ENCODE measurements around the gene LINC01488. TPM values are rescaled to one million over a fixed set of nuclear protein-coding genes. Genes with fewer than 3 reads are reported as not detected.

The LINC01488 gene
- total RNA-seq, 1 experiment from 2014 or later: not detected

DNA sequence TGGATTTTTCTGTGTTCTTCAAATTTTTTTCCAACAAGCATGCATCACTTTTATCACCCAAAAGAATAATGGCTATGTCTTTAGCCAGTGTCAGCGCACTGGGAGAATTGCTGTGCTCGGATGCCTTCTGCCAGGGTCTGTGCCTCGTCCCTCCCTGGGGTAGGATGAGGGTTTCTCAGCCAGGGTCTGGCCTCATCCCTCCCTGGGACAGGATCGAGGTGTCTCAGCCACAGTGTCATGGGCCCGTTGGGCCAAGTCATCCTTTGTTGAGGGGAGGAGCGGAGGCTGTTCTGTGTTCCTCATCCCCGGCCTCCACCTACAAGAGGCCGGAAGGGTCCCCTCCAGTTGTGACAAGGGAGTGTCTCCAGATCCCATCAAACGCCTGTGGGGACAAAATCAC lies 22.7 kb downstream of the LINC01488 start:
- Mint-ChIP-seq H3K9me3 (ENCODE audit: unreplicated experiment) (peaks cover 9% of the 10 kb centered on the region), H3K4me3 (ENCODE audit: unreplicated experiment) (no peak overlapping the region), H3K36me3 (ENCODE audit: insufficient read depth, unreplicated experiment) (no peaks in the 10 kb centered on the region), H3K27ac (ENCODE audit: unreplicated experiment) (no peak overlapping the region), H3K4me1 (ENCODE audit: low read depth, unreplicated experiment) (peaks cover 21% of the 10 kb centered on the region), H3K27me3 (ENCODE audit: insufficient read depth, unreplicated experiment) (no peaks in the 10 kb centered on the region)
- TF ChIP-seq, protein P1, sequence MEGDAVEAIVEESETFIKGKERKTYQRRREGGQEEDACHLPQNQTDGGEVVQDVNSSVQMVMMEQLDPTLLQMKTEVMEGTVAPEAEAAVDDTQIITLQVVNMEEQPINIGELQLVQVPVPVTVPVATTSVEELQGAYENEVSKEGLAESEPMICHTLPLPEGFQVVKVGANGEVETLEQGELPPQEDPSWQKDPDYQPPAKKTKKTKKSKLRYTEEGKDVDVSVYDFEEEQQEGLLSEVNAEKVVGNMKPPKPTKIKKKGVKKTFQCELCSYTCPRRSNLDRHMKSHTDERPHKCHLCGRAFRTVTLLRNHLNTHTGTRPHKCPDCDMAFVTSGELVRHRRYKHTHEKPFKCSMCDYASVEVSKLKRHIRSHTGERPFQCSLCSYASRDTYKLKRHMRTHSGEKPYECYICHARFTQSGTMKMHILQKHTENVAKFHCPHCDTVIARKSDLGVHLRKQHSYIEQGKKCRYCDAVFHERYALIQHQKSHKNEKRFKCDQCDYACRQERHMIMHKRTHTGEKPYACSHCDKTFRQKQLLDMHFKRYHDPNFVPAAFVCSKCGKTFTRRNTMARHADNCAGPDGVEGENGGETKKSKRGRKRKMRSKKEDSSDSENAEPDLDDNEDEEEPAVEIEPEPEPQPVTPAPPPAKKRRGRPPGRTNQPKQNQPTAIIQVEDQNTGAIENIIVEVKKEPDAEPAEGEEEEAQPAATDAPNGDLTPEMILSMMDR (IDR thresholded peaks at IDR 0.05; ENCODE audit: insufficient read depth in 1 of 2, low read depth in 1 of 2, low read length in 1 of 2, severe bottlenecking in 1 of 2, unreplicated experiment in 1 of 2): no peak
- POLR2A ChIA-PET: no interaction called here
- intact Hi-C loops (cut with micrococcal nuclease; ENCODE audit: unreplicated experiment): no loop called here
- CTCF ChIA-PET: no interaction called here
- peaks cover 18% of the 10 kb centered on the region for H3K4me1 ChIP-seq
- H3K27me3 ChIP-seq (replicated peaks; ENCODE audit: control insufficient read depth, insufficient read depth, low read length): no peaks in the 10 kb centered on the region
- BruUV-seq (replicated peaks): no TSS peak
- no peaks in the 10 kb centered on the region for H3K9me3 ChIP-seq
- H3K4me3 ChIP-seq (ENCODE audit: low read depth, low read length): no peak overlapping the region
- peak in 1 of 2 experiments; percentile 30 for DNase-seq
- H3K36me3 ChIP-seq (ENCODE audit: control insufficient read depth, insufficient read depth, low read length): no peaks in the 10 kb centered on the region

DNA sequence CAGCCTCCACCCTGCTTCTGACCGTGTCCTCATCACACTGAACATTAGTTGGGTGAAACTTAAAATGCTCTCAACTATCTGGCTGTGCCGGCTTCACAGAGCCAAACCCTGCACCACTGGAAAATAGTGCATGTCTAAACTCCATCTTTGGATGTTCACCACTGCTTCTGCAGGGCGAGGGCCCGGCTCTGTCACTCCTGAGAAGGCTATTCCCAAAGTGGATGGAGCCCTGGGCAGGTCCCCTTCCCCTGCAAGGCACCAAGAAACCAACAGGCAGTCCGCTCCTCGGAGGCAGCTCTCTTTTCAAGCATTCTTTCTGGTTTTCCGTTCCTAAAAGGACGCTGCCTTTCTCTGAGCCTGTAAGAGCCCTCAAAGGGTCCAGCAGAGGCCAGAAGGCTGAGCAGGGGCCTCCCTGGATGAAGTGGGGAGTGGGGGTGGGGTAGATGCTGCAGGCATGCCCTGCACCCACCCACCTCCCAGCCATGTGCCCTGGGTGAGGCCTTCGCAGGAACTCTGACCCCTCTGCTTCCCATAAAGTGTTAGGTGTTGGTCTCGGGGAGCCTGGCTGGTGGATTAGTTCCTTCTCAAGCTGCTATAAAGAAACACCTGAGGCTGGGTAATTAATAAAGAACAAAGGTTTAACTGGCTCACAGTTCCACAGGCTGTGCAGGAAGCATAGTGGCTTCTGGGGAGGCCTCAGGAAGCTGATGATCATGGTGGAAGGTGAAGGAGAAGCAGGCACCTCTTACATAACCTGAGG lies 23.3 kb downstream of the LINC01488 start:
- H3K4me3 Mint-ChIP-seq (ENCODE audit: unreplicated experiment): no peak overlapping the region
- Histone ChIP-seq H3K36me3 (ENCODE audit: control insufficient read depth, insufficient read depth, low read length) (no peaks in the 10 kb centered on the region), H3K4me3 (ENCODE audit: low read depth, low read length) (no peak overlapping the region), H3K27me3 (replicated peaks; ENCODE audit: control insufficient read depth, insufficient read depth, low read length) (no peaks in the 10 kb centered on the region), H3K9me3 (no peaks in the 10 kb centered on the region), H3K4me1 (peaks cover 11% of the 10 kb centered on the region; the same call in 1 of the 2 replicates)
- TF ChIP-seq, protein P1 (IDR thresholded peaks at IDR 0.05; ENCODE audit: insufficient read depth in 1 of 2, low read depth in 1 of 2, low read length in 1 of 2, severe bottlenecking in 1 of 2, unreplicated experiment in 1 of 2): no peak
- peak in 1 of 2 experiments; percentile 36 for DNase-seq
- no TSS peak for BruUV-seq (replicated peaks)
- CTCF ChIA-PET: no interaction called here
- no peaks in the 10 kb centered on the region for H3K27me3 Mint-ChIP-seq (ENCODE audit: insufficient read depth, unreplicated experiment)
- peaks cover 14% of the 10 kb centered on the region for H3K4me1 Mint-ChIP-seq (ENCODE audit: low read depth, unreplicated experiment)
- intact Hi-C loops (cut with micrococcal nuclease; ENCODE audit: unreplicated experiment): no loop called here
- no peaks in the 10 kb centered on the region for H3K36me3 Mint-ChIP-seq (ENCODE audit: insufficient read depth, unreplicated experiment)
- peak overlapping the region; percentile 33 for H3K27ac Mint-ChIP-seq (ENCODE audit: unreplicated experiment)
- peaks cover 9% of the 10 kb centered on the region for H3K9me3 Mint-ChIP-seq (ENCODE audit: unreplicated experiment)
- POLR2A ChIA-PET: no interaction called here

DNA sequence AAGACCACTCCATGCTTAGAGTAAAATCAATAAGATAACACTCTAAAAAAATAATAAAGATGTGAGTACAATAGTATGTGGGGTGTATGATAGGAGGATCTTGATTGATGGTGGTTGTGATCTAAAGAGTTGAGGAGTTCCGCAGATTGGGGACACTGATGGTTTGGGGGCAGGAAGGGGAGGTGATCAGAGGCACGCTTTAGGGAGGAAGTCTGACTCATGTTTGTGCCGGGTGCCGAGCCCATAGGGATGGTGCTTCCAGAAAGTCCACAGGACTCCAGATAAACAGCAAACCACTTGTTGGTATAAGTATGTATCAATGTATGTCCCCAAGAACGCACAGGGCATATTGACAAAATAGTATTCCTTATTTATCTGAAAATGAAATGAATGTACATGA lies 27.5 kb downstream of the LINC01488 start:
- Mint-ChIP-seq H3K27ac (ENCODE audit: unreplicated experiment) (no peak overlapping the region), H3K36me3 (ENCODE audit: insufficient read depth, unreplicated experiment) (no peaks in the 10 kb centered on the region), H3K27me3 (ENCODE audit: insufficient read depth, unreplicated experiment) (no peaks in the 10 kb centered on the region), H3K4me1 (ENCODE audit: low read depth, unreplicated experiment) (peaks cover 7% of the 10 kb centered on the region), H3K9me3 (ENCODE audit: unreplicated experiment) (peaks cover 9% of the 10 kb centered on the region), H3K4me3 (ENCODE audit: unreplicated experiment) (no peak overlapping the region)
- no peak overlapping the region for H3K4me3 ChIP-seq (ENCODE audit: low read depth, low read length)
- intact Hi-C loops (cut with micrococcal nuclease; ENCODE audit: unreplicated experiment): no loop called here
- TF ChIP-seq, protein P1 (IDR thresholded peaks at IDR 0.05; ENCODE audit: insufficient read depth in 1 of 2, low read depth in 1 of 2, low read length in 1 of 2, severe bottlenecking in 1 of 2, unreplicated experiment in 1 of 2): no peak
- CTCF ChIA-PET: no interaction called here
- POLR2A ChIA-PET: no interaction called here
- no peaks in the 10 kb centered on the region for H3K27me3 ChIP-seq (replicated peaks; ENCODE audit: control insufficient read depth, insufficient read depth, low read length)
- peak in 1 of 2 experiments; percentile 7 for DNase-seq
- H3K4me1 ChIP-seq: peaks cover 5% of the 10 kb centered on the region; the same call in 1 of the 2 replicates
- no TSS peak for BruUV-seq (replicated peaks)
- no peaks in the 10 kb centered on the region for H3K36me3 ChIP-seq (ENCODE audit: control insufficient read depth, insufficient read depth, low read length)
- no peaks in the 10 kb centered on the region for H3K9me3 ChIP-seq
